H9 (cell line): ENCODE data around the gene TRPC3. TPM values are rescaled to one million over a fixed set of nuclear protein-coding genes. Genes with fewer than 3 reads are reported as not detected.

Experiments used
- DNase-seq: peaks from one replicate; pipeline ENCODE4 v3.0.0-alpha.2; 2017
- H2AFZ ChIP-seq: one replicate; pipeline ENCODE4 v1.6.1; 2013; ENCODE audit warnings: mild to moderate bottlenecking, low read length, control low read depth, moderate library complexity
- H2AK5ac ChIP-seq: 2 replicates; pipeline ENCODE4 v1.6.1; 2013; ENCODE audit warnings: low read length, control low read depth, mixed read lengths; ENCODE audit not compliant: insufficient read length
- H2BK120ac ChIP-seq: one replicate; pipeline ENCODE4 v1.6.1; 2013; ENCODE audit warnings: low read depth, mild to moderate bottlenecking, low read length, control low read depth, inconsistent platforms; ENCODE audit not compliant: poor library complexity, severe bottlenecking
- H2BK12ac ChIP-seq: 2 replicates; pipeline ENCODE4 v1.6.1; 2013; ENCODE audit warnings: low read length, control low read depth, mixed read lengths, low read depth; ENCODE audit not compliant: insufficient read length
- H2BK15ac ChIP-seq: 2 replicates; pipeline ENCODE4 v1.6.1; 2013; ENCODE audit warnings: low read depth, low read length, control low read depth
- H2BK20ac ChIP-seq: one replicate; pipeline ENCODE4 v1.6.1; 2013; ENCODE audit warnings: low read depth, mild to moderate bottlenecking, low read length, control low read depth, inconsistent platforms; ENCODE audit not compliant: poor library complexity, severe bottlenecking
- H2BK5ac ChIP-seq: 2 replicates; pipeline ENCODE4 v1.6.1; 2013; ENCODE audit warnings: low read length, control low read depth, mixed read lengths; ENCODE audit not compliant: insufficient read length
- H3K14ac ChIP-seq: 2 replicates; pipeline ENCODE4 v1.6.1; 2013; ENCODE audit warnings: low read length, control low read depth; ENCODE audit not compliant: insufficient read depth
- H3K18ac ChIP-seq: 2 replicates; pipeline ENCODE4 v1.6.1; 2013; ENCODE audit warnings: low read depth, mild to moderate bottlenecking, mixed read lengths, low read length, control low read depth; ENCODE audit not compliant: insufficient read length
- H3K23ac ChIP-seq: 2 replicates; pipeline ENCODE4 v1.6.1; 2013; ENCODE audit warnings: low read length, control low read depth, mixed read lengths, low read depth; ENCODE audit not compliant: insufficient read length
- H3K23me2 ChIP-seq: 2 replicates; pipeline ENCODE4 v1.6.1; 2013; ENCODE audit warnings: low read depth, mild to moderate bottlenecking, mixed read lengths, low read length, control low read depth; ENCODE audit not compliant: insufficient read length, poor library complexity, severe bottlenecking
- H3K27ac ChIP-seq: 2 replicates; pipeline ENCODE4 v1.5.1; 2013; ENCODE audit warnings: low read length, control low read depth, mixed read lengths, low read depth; ENCODE audit not compliant: insufficient read length
- H3K27me3 ChIP-seq: 2 replicates; pipeline ENCODE4 v1.6.1; 2013; ENCODE audit warnings: low read length, control low read depth, inconsistent platforms; ENCODE audit not compliant: insufficient read depth
- H3K4ac ChIP-seq: 2 replicates; pipeline ENCODE4 v1.6.1; 2013; ENCODE audit warnings: low read depth, mild to moderate bottlenecking, control low read depth, inconsistent platforms, low read length, moderate library complexity
- H3K4me1 ChIP-seq: 2 replicates; pipeline ENCODE4 v1.6.1; 2013; ENCODE audit warnings: low read length, control low read depth, inconsistent platforms; ENCODE audit not compliant: insufficient read depth
- H3K4me2 ChIP-seq: 2 replicates; pipeline ENCODE4 v1.6.1; 2013; ENCODE audit warnings: low read length, control low read depth, mixed read lengths; ENCODE audit not compliant: insufficient read length, insufficient read depth
- H3K56ac ChIP-seq: 2 replicates; pipeline ENCODE4 v1.6.1; 2013; ENCODE audit warnings: low read depth, mild to moderate bottlenecking, mixed read lengths, low read length, control low read depth; ENCODE audit not compliant: insufficient read length
- H3K79me1 ChIP-seq: 2 replicates; pipeline ENCODE4 v1.6.1; 2013; ENCODE audit warnings: low read depth, mild to moderate bottlenecking, moderate library complexity, low read length, control low read depth, inconsistent platforms; ENCODE audit not compliant: insufficient read depth, poor library complexity, severe bottlenecking
- H3K79me2 ChIP-seq: 2 replicates; pipeline ENCODE4 v1.6.1; 2013; ENCODE audit warnings: low read length, control low read depth, inconsistent platforms; ENCODE audit not compliant: insufficient read depth
- H3K9ac ChIP-seq: 2 replicates; pipeline ENCODE4 v1.6.1; 2013; ENCODE audit warnings: low read length, control low read depth, mixed read lengths; ENCODE audit not compliant: insufficient read length; ENCODE audit errors: extremely low read depth
- H3K9me3 ChIP-seq: one replicate; pipeline ENCODE4 v1.6.1; 2013; ENCODE audit warnings: low read depth, low read length, inconsistent platforms; ENCODE audit not compliant: control insufficient read depth
- H3T11ph ChIP-seq: one replicate; pipeline ENCODE4 v1.6.1; 2013; ENCODE audit warnings: mild to moderate bottlenecking, low read length, control low read depth, inconsistent platforms
- H4K20me1 ChIP-seq: one replicate; pipeline ENCODE4 v1.6.1; 2013; ENCODE audit not compliant: control insufficient read depth, insufficient read length, insufficient read depth
- H4K5ac ChIP-seq: 2 replicates; pipeline ENCODE4 v1.6.1; 2013; ENCODE audit warnings: low read depth, mild to moderate bottlenecking, mixed read lengths, low read length, control low read depth; ENCODE audit not compliant: insufficient read length
- H4K8ac ChIP-seq: replicated peaks from 2 replicates; pipeline ENCODE4 v1.6.1; 2013; ENCODE audit warnings: low read length, control low read depth, mixed read lengths, low read depth; ENCODE audit not compliant: insufficient read length
- H4K91ac ChIP-seq: 2 replicates; pipeline ENCODE4 v1.6.1; 2013; ENCODE audit warnings: low read depth, mild to moderate bottlenecking, moderate library complexity, mixed read lengths, low read length, control low read depth; ENCODE audit not compliant: insufficient read length
- H3K27ac Mint-ChIP-seq, 3 experiments: 2 replicates in 2 of 3; 3 replicates in 1 of 3; pipeline ENCODE4 v1.8.0; 2020 to 2021; ENCODE audit warnings: mixed read lengths in 3 of 3, mild to moderate bottlenecking in 1 of 3, moderate library complexity in 1 of 3
- H3K27me3 Mint-ChIP-seq: 2 replicates; pipeline ENCODE4 v1.8.0; 2021; ENCODE audit warnings: low read depth, mild to moderate bottlenecking, moderate library complexity, mixed read lengths
- H3K36me3 Mint-ChIP-seq, 3 experiments: 2 replicates in 2 of 3; 3 replicates in 1 of 3; pipeline ENCODE4 v1.8.0; 2020 to 2021; ENCODE audit warnings: low read depth in 3 of 3, mixed read lengths in 3 of 3; ENCODE audit not compliant: insufficient read depth in 1 of 3
- H3K4me1 Mint-ChIP-seq, 2 experiments: 2 replicates each; pipeline ENCODE4 v1.8.0; 2020; ENCODE audit warnings: mixed read lengths in 2 of 2
- H3K4me3 Mint-ChIP-seq, 2 experiments: 2 replicates in 1 of 2; 3 replicates in 1 of 2; pipeline ENCODE4 v1.8.0; 2020 to 2021; ENCODE audit warnings: mild to moderate bottlenecking in 2 of 2, mixed read lengths in 2 of 2, moderate library complexity in 1 of 2
- H3K9me3 Mint-ChIP-seq, 2 experiments: 2 replicates in 1 of 2; 3 replicates in 1 of 2; pipeline ENCODE4 v1.8.0; 2020; ENCODE audit warnings: mild to moderate bottlenecking in 2 of 2, mixed read lengths in 2 of 2, moderate library complexity in 1 of 2
- WGBS: extraction: QIAGEN DNeasy Blood & Tissue Kit; methylation state at CpG from one replicate; pipeline ENCODE4 v1.1.7; 2013; ENCODE audit warnings: missing lambda C conversion rate, low lambda C conversion rate, mixed read lengths; ENCODE audit not compliant: insufficient read length; ENCODE audit errors: extremely low coverage; 5-methylcytosine and 5-hydroxymethylcytosine counted together
- total RNA-seq: library from RNA; stranded (reverse); gene quantifications from 2 replicates; pipeline ENCODE4 v1.2.1, GENCODE V29; 2021
- TF ChIP-seq, protein P1 (sequence below): fragments of 200-600 bp; sonication (generic); conservative IDR thresholded peaks from 3 replicates; pipeline ENCODE4 v1.8.0; 2021; ENCODE audit warnings: antibody characterized with exemption, mild to moderate bottlenecking

TRPC3 gene
- total RNA-seq, 1 experiment from 2014 or later: 0.13 TPM

- Histone ChIP-seq H3K79me2 (no peaks in the 10 kb centered on the region), H3K27ac (no peak overlapping the region)
- no peaks in the 10 kb centered on the region for H3K4me1 Mint-ChIP-seq
These were observed 17.2 kb downstream of the TRPC3 start for GRCh38 chr4:121934635-121935034.

More at GRCh38 chr4:121934635-121935034, 17.2 kb downstream of the TRPC3 start:
- DNase-seq: no peak
- Histone ChIP-seq H2BK120ac (no peak overlapping the region), H2BK15ac (no peak overlapping the region), H3K14ac (no peak overlapping the region), H3K27me3 (no peaks in the 10 kb centered on the region), H2AFZ (no peak overlapping the region), H3K23ac (no peak overlapping the region), H3T11ph (no peak overlapping the region), H3K18ac (no peak overlapping the region), H3K4me1 (no peaks in the 10 kb centered on the region), H3K79me1 (no peaks in the 10 kb centered on the region), H3K23me2 (no peaks in the 10 kb centered on the region), H4K91ac (no peak overlapping the region), H4K5ac (no peak overlapping the region), H3K56ac (no peak overlapping the region), H2BK12ac (no peak overlapping the region), H3K9me3 (no peaks in the 10 kb centered on the region), H3K4ac (no peak overlapping the region), H2AK5ac (no peak overlapping the region), H2BK20ac (no peak overlapping the region), H4K20me1 (no peaks in the 10 kb centered on the region), H3K4me2 (no peak overlapping the region), H4K8ac (no peak overlapping the region), H2BK5ac (no peak overlapping the region), H3K9ac (no peak overlapping the region)
- no peaks in the 10 kb centered on the region for H3K36me3 Mint-ChIP-seq
- TF ChIP-seq, protein P1, sequence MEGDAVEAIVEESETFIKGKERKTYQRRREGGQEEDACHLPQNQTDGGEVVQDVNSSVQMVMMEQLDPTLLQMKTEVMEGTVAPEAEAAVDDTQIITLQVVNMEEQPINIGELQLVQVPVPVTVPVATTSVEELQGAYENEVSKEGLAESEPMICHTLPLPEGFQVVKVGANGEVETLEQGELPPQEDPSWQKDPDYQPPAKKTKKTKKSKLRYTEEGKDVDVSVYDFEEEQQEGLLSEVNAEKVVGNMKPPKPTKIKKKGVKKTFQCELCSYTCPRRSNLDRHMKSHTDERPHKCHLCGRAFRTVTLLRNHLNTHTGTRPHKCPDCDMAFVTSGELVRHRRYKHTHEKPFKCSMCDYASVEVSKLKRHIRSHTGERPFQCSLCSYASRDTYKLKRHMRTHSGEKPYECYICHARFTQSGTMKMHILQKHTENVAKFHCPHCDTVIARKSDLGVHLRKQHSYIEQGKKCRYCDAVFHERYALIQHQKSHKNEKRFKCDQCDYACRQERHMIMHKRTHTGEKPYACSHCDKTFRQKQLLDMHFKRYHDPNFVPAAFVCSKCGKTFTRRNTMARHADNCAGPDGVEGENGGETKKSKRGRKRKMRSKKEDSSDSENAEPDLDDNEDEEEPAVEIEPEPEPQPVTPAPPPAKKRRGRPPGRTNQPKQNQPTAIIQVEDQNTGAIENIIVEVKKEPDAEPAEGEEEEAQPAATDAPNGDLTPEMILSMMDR: no peak
- no peaks in the 10 kb centered on the region for H3K9me3 Mint-ChIP-seq
- no peak overlapping the region for H3K4me3 Mint-ChIP-seq
- no peak overlapping the region for H3K27ac Mint-ChIP-seq
- H3K27me3 Mint-ChIP-seq: peaks cover 4% of the 10 kb centered on the region
- no CpG with 5 or more reads among the region's 1 CpG for WGBS
